Fibroblast of lung (primary cell): Measurements from ENCODE around the gene PLOD2. TPM values are rescaled to one million over a fixed set of nuclear protein-coding genes. Genes with fewer than 3 reads are reported as not detected.

Experiments used
- DNase-seq, 2 donors: peaks; one replicate each; pipeline versions ENCODE4 v3.0.0 to v3.0.0-alpha.2; 2010; ENCODE audit warnings: low read depth in 2 of 2
- H2AFZ ChIP-seq: 2 replicates; pipeline ENCODE4 v1.5.1; 2012; ENCODE audit warnings: low read length, control low read depth, inconsistent platforms
- H3K27ac ChIP-seq: 2 replicates; pipeline ENCODE4 v1.5.1; 2011; ENCODE audit warnings: low read length, control low read depth; ENCODE audit not compliant: insufficient read depth
- H3K27me3 ChIP-seq: 2 replicates; pipeline ENCODE4 v1.5.1; 2011; ENCODE audit warnings: mild to moderate bottlenecking, low read length; ENCODE audit not compliant: control insufficient read depth, insufficient read depth
- H3K36me3 ChIP-seq: 2 replicates; pipeline ENCODE4 v1.5.1; 2011; ENCODE audit warnings: low read length; ENCODE audit not compliant: control insufficient read depth, insufficient read depth
- H3K4me1 ChIP-seq: 2 replicates; pipeline ENCODE4 v1.5.1; 2011; ENCODE audit warnings: low read length; ENCODE audit not compliant: control insufficient read depth, insufficient read depth; ENCODE audit errors: extremely low read depth
- H3K4me2 ChIP-seq: 2 replicates; pipeline ENCODE4 v1.5.1; 2011; ENCODE audit warnings: low read length, control low read depth; ENCODE audit not compliant: insufficient read depth; ENCODE audit errors: extremely low read depth
- H3K4me3 ChIP-seq, 4 experiments: fragments of 200-600 bp in 1 of 4; sonication (generic) in 1 of 4; replicated peaks in 1 of 4; 2 replicates each; pipeline ENCODE4 v1.5.1; 2011 to 2016; ENCODE audit warnings: low read length in 4 of 4, low read depth in 3 of 4, mild to moderate bottlenecking in 3 of 4, control low read depth in 2 of 4, inconsistent platforms in 1 of 4, mixed read lengths in 1 of 4; ENCODE audit not compliant: insufficient read depth in 1 of 4; ENCODE audit errors: control extremely low read depth in 1 of 4
- H3K79me2 ChIP-seq: 2 replicates; pipeline ENCODE4 v1.5.1; 2012; ENCODE audit warnings: mild to moderate bottlenecking, low read length, inconsistent platforms; ENCODE audit not compliant: control insufficient read depth, insufficient read depth
- H3K9ac ChIP-seq: 2 replicates; pipeline ENCODE4 v1.5.1; 2011; ENCODE audit warnings: mild to moderate bottlenecking, low read length, control low read depth; ENCODE audit not compliant: insufficient read depth
- H3K9me3 ChIP-seq: 2 replicates; pipeline ENCODE4 v1.5.1; 2012; ENCODE audit warnings: low read depth, low read length; ENCODE audit not compliant: control insufficient read depth, insufficient read depth
- H4K20me1 ChIP-seq: 2 replicates; pipeline ENCODE4 v1.5.1; 2011; ENCODE audit warnings: low read length; ENCODE audit not compliant: control insufficient read depth, insufficient read depth; ENCODE audit errors: extremely low read depth
- EZH2 ChIP-seq: IDR thresholded peaks from 2 replicates; pipeline ENCODE4 v1.5.1; 2012; ENCODE audit warnings: low read length, control low read depth, mild to moderate bottlenecking; ENCODE audit errors: missing control alignments
- polyA plus RNA-seq, 2 donors: library from polyadenylated mRNA; depleted of rRNA in 1 of 2; stranded (reverse) in 1 of 2; unstranded in 1 of 2; fragments of >200 nt; gene quantifications; 2 replicates each; pipeline ENCODE4 v1.2.1, GENCODE V29; 2011 to 2012; ENCODE audit warnings: missing spikeins in 1 of 2
- total RNA-seq: library from RNA; depleted of rRNA; stranded (reverse); fragments of >200 nt; gene quantifications from 2 replicates; pipeline ENCODE4 v1.2.1, GENCODE V29; 2014
- TF ChIP-seq, protein P1 (sequence below), 2 donors: IDR thresholded peaks in 1 of 2; conservative IDR thresholded peaks in 1 of 2; 1 replicate in 1 of 2; 2 replicates in 1 of 2; pipeline ENCODE4 v1.5.1; 2011 to 2012; ENCODE audit warnings: low read length in 2 of 2, control low read depth in 1 of 2, inconsistent platforms in 1 of 2, low read depth in 1 of 2, mild to moderate bottlenecking in 1 of 2

The PLOD2 gene
- total and polyA plus RNA-seq, 2 donors (not counting 1 experiment from before 2014, with no cell fraction given): 91.8 to 114 TPM

DNA sequence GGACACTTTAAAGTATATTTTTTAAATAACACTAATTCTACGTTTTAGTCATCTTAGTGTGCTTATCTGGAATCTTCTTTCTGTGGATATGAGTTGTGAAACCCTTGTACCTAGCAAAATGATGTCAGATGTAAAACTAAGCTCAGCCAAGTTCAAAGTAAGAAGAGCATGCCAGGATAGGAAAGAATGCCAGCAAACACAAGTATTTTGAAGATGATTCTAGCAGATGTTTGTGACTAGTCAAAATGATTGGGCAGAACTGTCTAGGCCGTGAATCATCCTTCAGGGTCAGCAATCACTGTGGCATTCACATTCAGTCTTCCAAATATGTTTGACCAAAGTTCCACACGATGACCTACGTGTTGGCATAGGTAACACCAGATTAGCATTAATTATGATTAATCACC, 5.4 kb upstream of the PLOD2 start:
- DNase-seq: peak; percentile 49 to 95
- H3K9ac ChIP-seq: no peak overlapping the region
- no peak overlapping the region for H3K27ac ChIP-seq
- H3K4me1 ChIP-seq: peaks cover 26% of the 10 kb centered on the region
- H3K79me2 ChIP-seq: no peaks in the 10 kb centered on the region
- no peak overlapping the region for H3K4me3 ChIP-seq
- H4K20me1 ChIP-seq: no peaks in the 10 kb centered on the region
- no peaks in the 10 kb centered on the region for H3K9me3 ChIP-seq
- no peaks in the 10 kb centered on the region for H3K27me3 ChIP-seq
- H2AFZ ChIP-seq: no peak overlapping the region
- no peaks in the 10 kb centered on the region for H3K36me3 ChIP-seq
- no peak for TF ChIP-seq EZH2
- TF ChIP-seq, protein P1, sequence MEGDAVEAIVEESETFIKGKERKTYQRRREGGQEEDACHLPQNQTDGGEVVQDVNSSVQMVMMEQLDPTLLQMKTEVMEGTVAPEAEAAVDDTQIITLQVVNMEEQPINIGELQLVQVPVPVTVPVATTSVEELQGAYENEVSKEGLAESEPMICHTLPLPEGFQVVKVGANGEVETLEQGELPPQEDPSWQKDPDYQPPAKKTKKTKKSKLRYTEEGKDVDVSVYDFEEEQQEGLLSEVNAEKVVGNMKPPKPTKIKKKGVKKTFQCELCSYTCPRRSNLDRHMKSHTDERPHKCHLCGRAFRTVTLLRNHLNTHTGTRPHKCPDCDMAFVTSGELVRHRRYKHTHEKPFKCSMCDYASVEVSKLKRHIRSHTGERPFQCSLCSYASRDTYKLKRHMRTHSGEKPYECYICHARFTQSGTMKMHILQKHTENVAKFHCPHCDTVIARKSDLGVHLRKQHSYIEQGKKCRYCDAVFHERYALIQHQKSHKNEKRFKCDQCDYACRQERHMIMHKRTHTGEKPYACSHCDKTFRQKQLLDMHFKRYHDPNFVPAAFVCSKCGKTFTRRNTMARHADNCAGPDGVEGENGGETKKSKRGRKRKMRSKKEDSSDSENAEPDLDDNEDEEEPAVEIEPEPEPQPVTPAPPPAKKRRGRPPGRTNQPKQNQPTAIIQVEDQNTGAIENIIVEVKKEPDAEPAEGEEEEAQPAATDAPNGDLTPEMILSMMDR (conservative IDR thresholded peaks at IDR 0.05 in 1 of 2, IDR thresholded peaks at IDR 0.05 in 1 of 2; ENCODE audit: low read depth in 1 of 2, low read length in 2 of 2): no peak
- H3K4me2 ChIP-seq: no peak overlapping the region

DNA sequence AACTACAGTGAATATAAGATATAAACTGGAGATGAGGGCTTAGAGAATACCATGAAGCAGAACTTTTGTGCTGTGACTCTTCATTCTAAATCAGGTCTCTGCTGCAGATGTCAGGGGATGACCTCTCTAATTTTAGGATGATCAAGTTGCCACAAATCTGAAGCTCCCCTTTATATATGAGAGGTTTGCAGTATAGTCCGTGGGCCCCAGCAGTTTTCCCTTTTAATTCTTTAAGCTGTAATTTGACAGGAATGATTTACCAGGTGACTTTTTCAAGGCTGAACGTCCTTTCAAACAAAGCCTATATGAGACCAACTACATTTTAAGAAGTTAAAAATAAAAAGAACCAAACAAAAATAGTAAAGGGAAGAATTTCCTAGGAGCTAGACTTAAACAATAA, 4.9 kb upstream of the PLOD2 start:
- no peaks in the 10 kb centered on the region for H3K27me3 ChIP-seq
- H3K4me3 ChIP-seq: no peak overlapping the region
- H3K4me2 ChIP-seq: no peak overlapping the region
- H3K9ac ChIP-seq: no peak overlapping the region
- no peak overlapping the region for H2AFZ ChIP-seq
- H3K79me2 ChIP-seq: no peaks in the 10 kb centered on the region
- TF ChIP-seq, protein P1 (conservative IDR thresholded peaks at IDR 0.05 in 1 of 2, IDR thresholded peaks at IDR 0.05 in 1 of 2; ENCODE audit: low read depth in 1 of 2, low read length in 2 of 2): no peak
- TF ChIP-seq EZH2: no peak
- H3K9me3 ChIP-seq: no peaks in the 10 kb centered on the region
- H3K36me3 ChIP-seq: no peaks in the 10 kb centered on the region
- H3K27ac ChIP-seq: no peak overlapping the region
- H4K20me1 ChIP-seq: no peaks in the 10 kb centered on the region
- no peak for DNase-seq
- peaks cover 26% of the 10 kb centered on the region for H3K4me1 ChIP-seq

DNA sequence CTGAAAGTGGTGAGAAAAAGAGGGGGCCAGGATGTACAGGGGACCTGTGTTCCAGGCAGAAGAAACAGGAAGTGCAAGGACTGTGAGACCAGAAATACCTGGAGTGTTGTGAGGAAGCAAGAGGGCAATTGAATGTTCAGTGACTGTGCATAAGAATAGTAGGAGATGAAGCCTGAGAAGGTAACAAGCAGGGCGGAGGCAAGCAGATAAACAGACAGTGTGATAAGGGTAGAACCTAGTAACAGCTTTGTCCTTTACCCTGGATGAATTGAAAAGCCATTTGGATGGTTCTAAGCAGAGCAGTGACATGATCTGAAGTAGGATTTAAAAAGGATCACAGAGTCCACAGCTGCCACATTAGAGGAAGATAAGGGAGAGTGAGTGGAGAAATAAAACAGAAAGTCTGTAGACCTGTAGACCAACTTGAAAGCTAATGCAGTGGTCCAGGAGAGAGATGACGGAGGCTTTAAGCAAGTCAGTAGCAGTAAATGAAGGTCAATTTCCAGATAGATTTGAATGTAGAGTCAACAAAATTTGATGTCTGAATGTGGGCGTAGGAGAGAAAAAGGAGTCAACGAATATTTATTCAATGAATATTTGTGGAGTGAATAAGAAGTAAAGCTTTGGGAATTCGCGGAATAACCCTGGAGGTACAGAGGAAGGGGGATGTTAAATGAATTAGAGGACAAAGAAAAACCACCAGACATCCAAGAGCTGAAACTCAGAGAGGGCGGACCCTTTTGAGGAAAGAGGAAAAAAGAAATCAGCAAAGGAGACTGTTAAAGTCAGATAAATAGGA, 4.2 kb upstream of the PLOD2 start:
- Histone ChIP-seq H3K27me3 (no peaks in the 10 kb centered on the region), H3K4me1 (peaks cover 26% of the 10 kb centered on the region), H3K36me3 (no peaks in the 10 kb centered on the region), H3K9me3 (no peaks in the 10 kb centered on the region), H4K20me1 (no peaks in the 10 kb centered on the region), H3K79me2 (peaks cover 7% of the 10 kb centered on the region), H3K4me3 (no peak overlapping the region), H2AFZ (no peak overlapping the region), H3K9ac (no peak overlapping the region), H3K4me2 (no peak overlapping the region), H3K27ac (no peak overlapping the region)
- DNase-seq: peak; percentile 57 to 96
- TF ChIP-seq, protein P1 (conservative IDR thresholded peaks at IDR 0.05 in 1 of 2, IDR thresholded peaks at IDR 0.05 in 1 of 2; ENCODE audit: low read depth in 1 of 2, low read length in 2 of 2): no peak
- no peak for TF ChIP-seq EZH2
